Iris pigment epithelial cell (primary cell): ENCODE results near the gene ZFAND4.
"Not testable (repeated sequence)": the region's sequence is repeated elsewhere in the genome, so short reads cannot be mapped to it uniquely, and the experiment has no call there.

Experiments used
- DNase-seq: peaks from one replicate; pipeline ENCODE4 v3.0.0-alpha.2; 2011; ENCODE audit warnings: low read depth

The ZFAND4 gene

DNA sequence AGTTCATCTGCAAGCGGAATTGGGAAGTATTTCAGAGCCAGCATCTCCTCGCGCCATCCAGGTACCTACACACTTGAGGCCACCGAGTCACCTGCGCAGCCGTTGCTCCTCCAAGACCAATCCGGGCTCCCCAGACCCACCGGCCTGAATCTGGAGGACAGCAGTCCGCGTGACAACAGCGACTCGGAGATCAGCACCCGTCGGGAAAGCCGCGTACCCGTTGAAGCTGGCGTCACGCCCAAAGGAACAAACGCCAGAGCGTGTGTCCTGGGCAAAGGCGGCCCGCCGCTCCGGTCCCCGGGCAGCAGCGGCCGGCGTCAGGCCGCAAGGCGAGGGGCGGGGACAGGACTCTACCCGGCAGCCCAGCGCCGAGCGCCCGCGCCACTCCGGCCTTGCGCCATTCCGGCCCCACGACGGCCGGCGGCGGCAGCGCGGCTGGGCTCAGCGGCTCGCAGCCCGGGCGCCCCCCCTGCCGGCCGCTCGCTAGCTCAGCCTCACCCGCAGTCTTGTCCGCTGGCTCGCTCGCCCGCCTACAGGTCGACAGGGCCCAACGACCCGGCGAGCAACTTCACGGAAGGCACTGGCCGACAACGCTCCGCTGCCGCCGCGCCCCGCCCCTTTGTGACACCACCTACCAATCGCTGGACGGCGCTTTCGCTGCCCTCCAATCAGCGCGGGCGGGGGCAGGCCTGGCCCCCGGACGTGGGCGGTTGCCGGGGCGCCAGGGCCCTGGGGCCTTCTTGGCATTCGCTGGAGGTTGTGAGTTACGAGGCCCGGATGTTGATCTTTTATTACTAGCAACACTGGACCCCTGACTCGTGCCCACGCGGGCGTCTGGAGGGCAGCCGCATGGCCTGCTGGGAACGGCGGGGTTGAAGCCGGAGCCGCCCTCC is at the start of gene ZFAND4:
ZFAND4 (minus strand) TSS at position 592 of the 893 bp plus-strand sequence. CDS start 9,047 bp downstream, outside the sequence.
- peak; percentile 99 for DNase-seq

DNA sequence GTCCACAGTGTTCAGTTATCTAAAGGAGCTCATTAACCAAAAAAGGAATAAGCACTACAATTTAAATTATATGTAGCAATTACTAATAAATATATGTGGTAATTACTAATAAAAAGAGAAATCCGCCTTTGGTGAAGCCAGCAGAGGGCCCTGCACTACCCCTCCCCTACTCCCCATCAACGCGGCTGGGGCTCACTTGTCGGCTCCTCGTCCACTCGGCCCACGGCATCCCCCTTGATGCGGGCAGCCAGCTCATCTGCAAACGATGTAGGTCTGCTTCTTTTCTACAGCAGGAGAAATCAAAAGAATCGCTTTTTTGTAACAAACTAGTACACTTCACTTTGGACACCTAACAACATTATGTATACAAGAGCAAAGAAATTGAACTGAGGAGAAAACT is 48.9 kb upstream of the ZFAND4 start:
- DNase-seq: not testable (repeated sequence)

DNA sequence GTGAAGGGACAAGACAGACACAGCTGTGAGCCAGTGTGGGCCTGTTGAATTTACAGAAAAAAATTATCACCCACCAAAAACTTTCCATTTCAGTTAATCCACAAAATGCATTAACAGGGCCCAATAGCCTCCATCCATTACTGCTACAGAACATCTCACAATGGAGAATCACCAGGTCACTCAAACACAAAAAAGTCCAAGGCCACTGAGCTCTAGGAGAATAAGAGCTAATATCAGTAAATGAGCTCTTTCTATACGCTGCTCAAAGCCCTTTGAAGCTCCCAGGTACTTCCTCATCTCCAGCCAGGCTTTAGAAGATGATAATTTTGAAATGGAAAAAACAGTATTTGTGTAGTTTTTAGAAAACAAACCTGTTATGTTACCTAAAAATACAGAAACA is 45.1 kb upstream of the ZFAND4 start:
- DNase-seq: not testable (repeated sequence)

DNA sequence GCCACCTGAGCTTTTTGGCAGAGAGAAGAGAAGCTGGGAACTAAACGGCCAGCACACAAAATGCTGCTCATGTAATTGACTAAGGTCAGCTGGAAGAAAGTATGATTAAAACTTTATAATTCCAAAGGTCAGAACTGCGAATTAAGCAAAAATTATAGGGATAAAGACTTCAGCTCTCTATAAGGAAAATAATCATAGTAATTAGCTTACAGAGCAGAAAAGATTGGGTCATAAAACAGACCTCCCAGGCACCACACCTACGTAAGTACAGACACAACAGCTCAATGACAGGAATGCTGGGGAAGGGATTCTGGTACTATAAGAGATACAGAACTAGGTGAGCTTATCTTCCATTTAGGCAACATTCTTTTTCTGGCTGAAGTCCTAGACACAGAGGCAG is 44.5 kb upstream of the ZFAND4 start:
- DNase-seq: not testable (repeated sequence)

DNA sequence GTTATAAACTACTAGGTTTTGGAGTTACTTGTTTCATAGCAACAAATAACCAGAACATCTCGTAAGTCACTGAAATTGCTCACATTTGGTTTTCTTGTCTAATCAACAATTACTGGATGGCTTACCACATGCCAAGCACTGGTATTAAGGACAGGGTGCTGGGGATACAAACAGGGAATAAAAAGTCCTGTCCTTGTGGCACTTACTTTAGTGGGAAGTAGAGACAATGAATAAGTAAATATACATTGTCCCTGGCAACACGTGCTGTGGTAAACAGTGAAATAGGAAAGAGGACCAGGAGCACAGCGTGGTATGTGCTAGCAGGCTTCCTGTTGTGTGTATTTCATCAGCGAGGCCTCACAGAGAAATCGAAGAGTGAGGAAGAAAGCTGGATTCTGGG is 38.7 kb upstream of the ZFAND4 start:
- not testable (repeated sequence) for DNase-seq

DNA sequence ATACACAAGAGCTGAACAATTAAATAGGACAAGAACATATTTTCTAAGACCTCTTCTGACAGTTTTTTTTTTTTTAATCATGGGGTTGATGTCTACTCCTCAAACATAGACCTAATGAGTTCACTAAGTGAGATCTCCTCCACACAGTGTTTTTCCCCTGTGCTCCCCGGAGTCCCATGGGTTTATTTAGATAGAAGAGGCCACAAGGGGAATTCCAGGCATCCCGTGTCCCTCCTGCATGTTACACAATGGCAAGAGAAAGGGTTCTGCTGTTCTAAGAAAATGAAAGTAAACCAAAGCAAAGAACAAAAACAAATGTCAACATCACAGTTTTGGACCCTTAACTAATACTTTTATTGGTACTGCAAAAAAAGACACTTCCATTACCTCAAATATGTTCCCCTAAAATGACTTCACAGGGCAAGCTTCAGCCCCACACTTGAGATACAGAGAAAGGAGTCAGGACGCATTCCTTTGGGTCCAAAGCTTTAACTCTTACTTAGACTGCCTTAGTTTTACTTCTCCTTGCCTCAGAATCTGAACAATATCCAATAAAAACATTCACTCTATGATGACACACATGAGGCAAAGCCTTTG is 37.7 kb upstream of the ZFAND4 start:
- peak; percentile 33 for DNase-seq

DNA sequence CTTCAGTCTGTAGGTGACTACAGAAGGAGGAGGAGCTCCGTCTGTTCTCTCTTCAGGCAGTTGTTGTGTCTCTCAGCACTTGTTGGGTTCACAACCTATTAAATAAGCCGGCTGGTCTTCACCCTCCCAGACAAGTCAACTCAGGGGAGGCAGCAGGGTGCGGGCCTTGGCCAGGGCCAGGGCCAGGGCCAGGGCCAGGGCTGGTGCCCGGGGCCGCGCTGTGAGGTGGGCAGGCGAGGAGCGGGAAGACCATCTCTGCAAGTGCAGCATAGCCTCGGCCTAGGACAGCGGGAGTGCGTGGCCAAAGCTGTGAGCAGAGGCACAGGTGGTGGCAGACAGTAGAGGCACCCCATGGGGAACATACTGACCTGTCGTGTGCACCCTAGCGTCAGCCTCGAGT is 5.9 kb upstream of the ZFAND4 start:
- not testable (repeated sequence) for DNase-seq

DNA sequence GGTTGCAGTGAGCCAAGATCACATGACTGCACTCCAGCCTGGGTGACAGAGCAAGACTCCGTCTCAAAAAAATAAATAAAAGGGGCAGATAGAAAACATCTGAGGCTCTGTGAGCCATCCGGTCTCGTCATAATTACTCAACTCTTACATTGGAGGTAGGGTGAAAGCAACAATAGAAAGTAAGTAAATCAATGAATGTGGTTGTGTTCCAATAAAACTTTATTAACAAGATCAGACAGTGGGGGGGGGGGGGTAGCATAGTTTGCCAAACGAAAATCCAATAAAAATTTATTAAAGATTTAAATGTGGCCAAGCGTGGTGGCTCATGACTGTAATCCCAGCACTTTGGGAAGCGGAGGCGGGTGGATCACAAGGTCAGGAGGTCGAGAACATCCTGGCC is 2.8 kb upstream of the ZFAND4 start:
- no peak for DNase-seq

DNA sequence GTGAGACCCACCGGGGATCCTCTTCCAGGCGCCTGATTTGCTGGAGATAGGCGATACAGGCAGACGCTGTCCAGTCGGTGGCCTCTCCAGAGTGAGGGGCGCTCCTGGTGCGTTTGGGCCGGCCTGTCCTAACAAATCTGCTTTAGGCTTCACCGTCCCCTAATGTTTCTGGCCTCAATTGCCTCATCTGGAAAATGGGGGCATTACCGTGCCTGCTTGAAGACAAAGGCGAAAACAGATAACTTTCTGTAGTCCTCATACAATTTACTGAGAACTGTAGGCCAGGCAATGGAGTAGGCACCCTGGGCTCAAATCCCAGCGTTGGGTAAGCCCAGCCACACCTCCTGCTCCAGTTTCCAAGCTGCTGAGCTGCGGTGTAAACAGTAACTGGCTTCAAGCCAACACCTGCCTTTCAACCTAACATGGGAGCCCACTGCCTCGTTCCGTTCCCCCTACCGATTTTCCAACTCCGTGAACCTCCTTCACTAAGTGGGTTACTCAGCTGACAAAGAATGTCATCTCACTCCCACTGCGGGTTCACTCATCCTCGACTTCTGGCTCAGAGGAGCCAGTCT is 589 bp upstream of the ZFAND4 start:
- DNase-seq: peak; percentile 32

DNA sequence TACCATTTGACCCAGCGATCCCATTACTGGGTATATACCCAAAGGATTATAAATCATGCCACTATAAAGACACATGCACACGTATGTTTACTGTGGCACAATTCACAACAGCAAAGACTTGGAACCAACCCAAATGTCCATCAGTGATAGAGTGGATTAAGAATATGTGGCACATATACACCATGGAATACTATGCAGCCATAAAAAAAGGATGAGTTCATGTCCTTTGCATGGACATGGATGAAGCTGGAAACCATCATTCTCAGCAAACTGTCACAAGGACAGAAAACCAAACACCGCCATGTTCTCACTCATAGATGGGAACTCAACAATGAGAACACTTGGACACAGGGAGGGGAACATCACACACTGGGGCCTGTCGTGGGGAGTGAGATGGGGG is 1.3 kb downstream of the ZFAND4 start:
- DNase-seq: not testable (repeated sequence)

DNA sequence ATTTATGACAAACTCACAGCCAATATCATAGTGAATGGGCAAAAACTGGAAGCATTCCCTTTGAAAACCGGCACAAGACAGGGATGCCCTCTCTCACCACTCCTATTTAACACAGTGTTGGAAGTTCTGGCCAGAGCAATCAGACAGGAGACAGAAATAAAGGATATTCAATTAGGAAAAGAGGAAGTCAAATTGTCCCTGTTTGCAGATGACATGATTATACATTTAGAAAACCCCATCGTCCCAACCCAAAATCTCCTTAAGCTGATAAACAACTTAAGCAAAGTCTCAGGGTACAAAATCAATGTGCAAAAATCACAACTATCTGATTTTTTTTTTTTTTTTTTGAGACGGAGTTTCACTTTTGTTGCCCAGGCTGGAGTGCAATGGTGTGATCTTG is 2.7 kb downstream of the ZFAND4 start:
- not testable (repeated sequence) for DNase-seq

DNA sequence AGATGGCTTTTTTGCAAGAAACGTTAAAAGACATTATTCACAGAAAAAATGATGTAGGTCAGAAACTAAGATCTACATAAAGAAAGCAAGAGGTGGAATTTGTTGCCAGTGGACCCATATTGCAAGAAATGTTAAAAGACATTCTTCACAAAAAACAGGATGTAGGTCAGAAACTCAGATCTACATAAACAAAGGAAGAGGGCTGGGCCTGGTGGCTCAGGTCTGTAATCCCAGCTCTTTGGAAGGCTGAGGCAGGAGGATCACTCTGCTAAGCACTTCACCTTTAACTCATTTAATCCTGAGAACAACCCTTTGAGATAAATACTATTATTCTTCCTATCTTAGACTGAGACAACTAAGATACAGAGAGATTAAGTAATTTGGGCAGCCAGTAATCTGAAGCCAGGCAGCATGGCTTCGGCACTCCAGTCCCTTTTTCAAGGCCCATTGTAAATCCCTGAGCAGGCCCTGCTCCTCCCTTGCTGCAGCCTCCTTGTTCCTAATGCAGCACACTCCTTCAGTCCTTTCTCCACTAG is 11.6 kb downstream of the ZFAND4 start:
- peak; percentile 30 for DNase-seq

DNA sequence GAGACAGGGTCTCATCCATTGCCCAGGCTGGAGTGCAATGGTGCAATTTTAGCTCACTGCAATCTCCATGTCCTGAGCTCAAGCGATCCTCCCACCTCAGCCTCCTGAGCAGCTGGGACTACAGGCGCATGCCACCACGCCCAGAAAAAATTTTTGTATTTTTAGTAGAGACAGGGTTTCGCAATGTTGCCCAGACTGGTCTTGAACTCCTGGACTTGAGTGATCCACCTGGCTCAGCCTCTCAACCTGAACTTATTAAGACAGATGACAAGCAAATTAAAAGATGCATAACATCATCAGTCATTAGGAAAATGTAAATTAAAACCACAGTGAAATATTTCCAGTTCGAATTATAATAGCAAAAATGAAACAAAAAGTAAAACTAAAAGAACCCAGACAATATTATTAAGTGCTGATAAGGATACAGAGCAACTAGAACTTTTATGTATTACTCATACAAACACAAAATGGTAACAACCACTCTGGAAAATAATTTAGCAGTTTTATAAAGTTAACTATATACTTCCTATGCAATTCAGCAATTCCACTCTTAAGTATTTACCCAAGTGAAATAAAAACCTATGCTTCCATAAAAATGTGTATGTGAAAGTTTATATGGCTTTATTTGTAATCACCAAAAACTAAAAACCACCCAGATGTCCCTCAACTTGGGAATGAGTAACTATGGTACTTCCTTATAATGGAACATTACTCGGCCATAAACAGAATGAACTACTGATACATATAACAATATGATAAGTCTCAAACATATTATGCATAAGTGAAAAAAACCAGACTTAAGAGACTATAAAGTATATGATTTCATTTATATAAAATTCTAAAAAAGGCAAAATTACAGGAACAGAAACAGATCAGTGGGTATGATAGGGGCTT is 15.3 kb downstream of the ZFAND4 start:
- no peak for DNase-seq

DNA sequence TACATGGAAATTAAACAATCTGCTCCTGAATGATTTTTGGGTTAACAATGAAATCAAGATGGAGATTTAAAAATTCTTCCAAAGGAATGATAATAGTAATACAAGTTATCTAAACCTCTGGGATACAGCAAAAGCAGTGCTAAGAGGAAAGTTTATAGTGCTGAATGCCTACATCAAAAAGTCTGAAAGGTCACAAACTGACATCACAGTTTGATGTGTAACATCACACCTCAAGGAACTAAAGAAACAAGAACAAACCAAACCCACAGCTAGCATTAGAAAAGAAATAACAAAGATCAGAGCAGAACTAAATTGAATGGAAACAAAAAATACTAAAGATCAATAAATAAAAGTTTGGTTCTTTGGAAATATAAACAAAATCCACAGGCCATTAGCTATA is 17.4 kb downstream of the ZFAND4 start:
- no peak for DNase-seq

DNA sequence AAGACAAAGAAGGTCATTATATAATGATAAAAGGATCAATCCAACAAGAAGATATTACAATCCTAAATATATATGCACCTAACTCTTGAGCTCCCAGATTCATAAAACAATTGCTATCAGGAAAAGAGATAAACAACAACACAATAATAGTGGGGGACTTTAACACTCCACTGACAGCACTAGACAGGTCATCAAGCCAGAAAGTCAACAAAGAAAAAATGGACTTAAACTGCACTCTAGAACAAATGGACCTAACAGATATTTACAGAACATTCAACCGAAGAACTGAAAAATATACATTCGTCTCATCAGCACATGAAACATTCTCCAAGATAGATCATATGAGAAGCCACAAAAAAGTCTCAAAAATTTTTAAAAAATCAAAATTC is 17.8 kb downstream of the ZFAND4 start:
- DNase-seq: not testable (repeated sequence)

DNA sequence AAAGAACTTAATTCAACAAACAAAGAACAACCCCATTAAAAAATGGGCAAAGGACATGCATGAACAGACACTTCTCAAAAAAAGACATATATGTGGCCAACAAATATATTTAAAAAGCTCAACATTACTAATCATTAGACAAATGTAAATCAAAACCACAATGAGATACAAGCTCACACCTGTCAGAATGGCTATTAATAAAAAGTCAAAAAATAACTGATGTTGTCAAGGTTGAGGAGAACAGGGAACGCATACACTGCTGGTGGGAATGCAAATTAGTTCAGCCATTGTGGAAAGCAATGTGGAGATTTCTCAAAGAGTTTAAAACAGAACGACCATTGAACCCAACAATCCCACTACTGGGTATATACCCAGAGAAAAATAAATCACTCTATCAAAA is 19.1 kb downstream of the ZFAND4 start:
- DNase-seq: no peak

DNA sequence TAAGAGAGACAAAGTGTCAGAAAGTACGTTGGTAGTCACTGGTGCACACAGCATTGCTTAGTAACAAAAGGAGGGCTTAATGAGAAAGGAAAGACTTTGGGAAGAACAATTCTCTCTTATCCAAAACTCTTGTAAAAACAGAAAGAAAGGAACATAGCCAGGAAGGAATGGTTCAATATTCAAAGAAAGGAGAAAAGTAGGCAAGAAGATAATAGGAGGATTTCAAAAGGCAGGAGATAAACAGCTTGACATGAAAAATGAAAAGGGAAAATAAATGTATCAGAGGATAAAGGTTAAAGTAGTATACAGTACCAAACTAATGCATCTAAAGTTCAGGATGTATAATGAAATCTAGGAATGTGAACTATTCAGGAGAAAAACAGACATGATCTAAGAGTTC is 20.1 kb downstream of the ZFAND4 start:
- no peak for DNase-seq

DNA sequence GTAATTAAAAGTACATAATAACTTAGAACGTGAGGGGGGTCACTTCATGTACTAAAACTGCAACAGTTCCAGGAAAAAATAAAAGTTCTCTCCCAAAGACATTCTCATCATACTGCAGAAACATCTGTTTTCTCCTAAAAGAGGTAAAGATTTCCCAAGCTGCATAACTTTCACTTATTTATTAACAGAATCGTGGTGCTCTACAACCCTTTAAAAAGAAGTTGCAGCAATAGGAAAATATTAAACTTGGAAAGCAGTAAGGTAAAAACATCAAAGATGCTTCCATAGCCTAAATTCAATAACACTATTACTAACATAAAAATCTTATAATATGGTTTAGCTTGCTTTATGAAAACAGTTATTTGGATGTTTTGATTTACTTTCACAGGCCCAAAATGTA is 23.3 kb downstream of the ZFAND4 start:
- DNase-seq: no peak

DNA sequence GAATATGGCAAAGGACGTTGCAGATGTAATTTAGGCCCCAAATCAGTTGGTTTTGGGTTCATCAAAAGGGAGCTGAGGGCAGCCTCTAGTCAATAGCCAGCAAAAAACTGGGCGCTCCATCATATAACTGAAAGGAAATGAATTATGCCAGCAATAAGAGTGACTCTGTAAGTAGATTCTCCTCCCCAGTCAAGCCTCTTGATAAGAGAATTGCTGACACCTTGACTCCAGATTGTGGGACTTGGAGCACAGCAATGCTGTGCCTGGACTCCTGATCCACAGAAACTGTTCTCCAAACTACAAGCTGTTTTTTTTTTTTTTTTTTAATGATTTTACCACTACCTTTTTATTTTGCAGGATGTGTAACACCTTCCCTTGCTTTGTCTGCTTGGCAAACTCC is 25.5 kb downstream of the ZFAND4 start:
- DNase-seq: no peak

DNA sequence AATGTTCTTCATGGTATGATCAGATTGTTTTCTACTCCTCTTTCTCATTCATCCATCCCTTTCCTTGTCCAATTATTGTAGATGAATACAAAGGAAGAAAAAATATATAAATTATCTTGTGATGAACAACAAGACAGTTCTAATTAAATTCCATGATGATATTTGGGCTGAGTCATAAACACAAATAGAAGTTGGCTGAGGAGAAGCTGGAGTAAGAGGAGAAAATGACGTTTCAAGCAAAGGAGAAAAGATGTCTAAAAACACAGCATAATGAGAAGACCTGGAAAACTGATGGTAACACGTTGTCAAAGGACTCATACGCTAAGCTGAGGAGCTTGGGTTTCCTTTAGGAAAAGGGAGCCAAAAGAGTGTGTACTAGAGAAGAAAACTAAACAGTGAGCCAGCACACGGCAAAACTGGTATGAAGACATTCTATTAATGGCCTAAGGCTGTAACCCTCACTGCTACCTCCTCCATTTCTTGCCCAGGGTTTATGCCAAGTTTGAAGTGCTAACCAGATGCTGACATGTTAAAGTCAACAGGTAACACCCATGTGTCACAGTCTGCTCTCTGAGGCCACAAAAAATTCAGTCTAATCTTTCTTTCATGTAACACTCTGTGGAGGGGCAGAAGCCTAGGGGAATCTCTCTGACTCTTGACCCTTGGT is 26.1 kb downstream of the ZFAND4 start:
- DNase-seq: no peak

DNA sequence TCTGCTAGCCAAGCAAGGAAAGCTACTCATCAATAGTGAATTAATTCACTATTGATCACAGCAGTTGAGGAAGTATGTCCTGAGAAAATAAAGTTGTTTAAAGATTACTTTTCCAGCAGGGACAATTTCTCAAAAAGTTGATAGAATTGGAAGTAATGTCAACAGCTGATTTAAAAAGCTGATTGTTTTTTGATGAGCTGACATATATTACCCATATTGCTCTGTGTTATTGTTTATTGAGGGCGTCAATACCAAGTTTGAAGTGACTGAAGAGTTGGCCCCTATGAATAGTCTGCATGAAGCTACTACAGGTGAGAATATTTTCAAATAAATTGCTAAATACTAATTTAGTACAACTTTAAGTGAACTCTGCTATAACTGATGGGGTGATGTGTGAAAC is 28.0 kb downstream of the ZFAND4 start:
- DNase-seq: no peak
